HepG2 (cell line): ENCODE data around the gene ADM5. TPM values are rescaled to one million over a fixed set of nuclear protein-coding genes. Genes with fewer than 3 reads are reported as not detected.

ENCODE experiments used
- BHLHE40 ChIP-seq: IDR thresholded peaks from 2 replicates; pipeline ENCODE4 v1.6.1; 2011; ENCODE audit warnings: low read length, improper control_type of control experiment
- CEBPG ChIP-seq: IDR thresholded peaks from 2 replicates; pipeline ENCODE4 v1.6.1; 2016
- DR1 ChIP-seq: sonication (generic); formaldehyde crosslinking; IDR thresholded peaks from 2 replicates; pipeline ENCODE4 v1.8.0; 2021; ENCODE audit warnings: mild to moderate bottlenecking, missing genetic modification reagents, inconsistent platforms
- HNRNPH1 ChIP-seq: fragments of 200-400 bp; formaldehyde crosslinking; optimal IDR thresholded peaks from 2 replicates; pipeline ENCODE3; 2017; ENCODE audit warnings: mild to moderate bottlenecking, low read depth, low read length
- MAFF ChIP-seq: IDR thresholded peaks from 2 replicates; pipeline ENCODE4 v1.6.1; 2011; ENCODE audit warnings: low read depth, low read length, improper control_type of control experiment
- MED1 ChIP-seq: sonication (generic); formaldehyde crosslinking; IDR thresholded peaks from 2 replicates; pipeline ENCODE4 v1.4.0; 2020; ENCODE audit warnings: missing genetic modification reagents
- MXD1 ChIP-seq: sonication (generic); formaldehyde crosslinking; IDR thresholded peaks from 2 replicates; pipeline ENCODE4 v1.4.0; 2020; ENCODE audit warnings: mild to moderate bottlenecking, missing genetic modification reagents
- PRDM10 ChIP-seq: sonication (generic); formaldehyde crosslinking; IDR thresholded peaks from 2 replicates; pipeline ENCODE4 v1.4.0; 2020; ENCODE audit warnings: low read depth, missing genetic modification reagents
- PRDM15 ChIP-seq: sonication (generic); formaldehyde crosslinking; IDR thresholded peaks from 2 replicates; pipeline ENCODE4 v1.4.0; 2020; ENCODE audit warnings: missing genetic modification reagents
- SIN3B ChIP-seq: fragments of 150-350 bp; IDR thresholded peaks from 2 replicates; pipeline ENCODE4 v1.6.1; 2014; ENCODE audit warnings: low read length
- SOX5 ChIP-seq: IDR thresholded peaks from 2 replicates; pipeline ENCODE4 v1.6.1; 2016; ENCODE audit warnings: borderline replicate concordance
- ZBTB3 ChIP-seq: sonication (generic); formaldehyde crosslinking; IDR thresholded peaks from 2 replicates; pipeline ENCODE4 v1.4.0; 2020; ENCODE audit warnings: low read depth, mild to moderate bottlenecking, moderate library complexity, missing genetic modification reagents, borderline replicate concordance
- ZBTB34 ChIP-seq: sonication (generic); formaldehyde crosslinking; IDR thresholded peaks from 2 replicates; pipeline ENCODE4 v1.8.0; 2022; ENCODE audit warnings: mild to moderate bottlenecking, missing genetic modification reagents
- ZMAT5 ChIP-seq: sonication (generic); formaldehyde crosslinking; IDR thresholded peaks from 2 replicates; pipeline ENCODE4 v1.5.0; 2020; ENCODE audit warnings: mild to moderate bottlenecking, low read depth, missing genetic modification reagents, borderline replicate concordance
- ZNF101 ChIP-seq: sonication (generic); formaldehyde crosslinking; IDR thresholded peaks from 2 replicates; pipeline ENCODE4 v1.4.0; 2020; ENCODE audit warnings: mild to moderate bottlenecking, low read depth, missing genetic modification reagents, borderline replicate concordance
- ZNF576 ChIP-seq: sonication (generic); formaldehyde crosslinking; IDR thresholded peaks from 2 replicates; pipeline ENCODE4 v1.4.0; 2020; ENCODE audit warnings: mild to moderate bottlenecking, missing genetic modification reagents
- ZNF775 ChIP-seq: sonication (generic); formaldehyde crosslinking; IDR thresholded peaks from 2 replicates; pipeline ENCODE4 v1.4.0; 2020; ENCODE audit warnings: missing genetic modification reagents, mild to moderate bottlenecking, moderate library complexity, borderline replicate concordance
- ZNF784 ChIP-seq: sonication (generic); formaldehyde crosslinking; IDR thresholded peaks from 2 replicates; pipeline ENCODE4 v1.5.1; 2020; ENCODE audit warnings: missing genetic modification reagents, mild to moderate bottlenecking, borderline replicate concordance
- polyA plus RNA-seq, 8 experiments: library from polyadenylated mRNA; depleted of rRNA in 3 of 8; stranded (reverse) in 7 of 8; unstranded in 1 of 8; fragments of >200 nt; fragmentation: Illumina TruSeq in 4 of 8; extraction: Trizol in 4 of 8; gene quantifications; 2 replicates each; pipeline versions ENCODE4 v1.2.1 to v1.2.3, GENCODE V29; 2011 to 2016; ENCODE audit warnings: low read depth in 4 of 8, missing spikeins in 1 of 8, mixed read lengths in 1 of 8; ENCODE audit not compliant: insufficient read depth in 1 of 8
- total RNA-seq, 5 experiments: library from RNA; depleted of rRNA; stranded (reverse); fragments of >200 nt; fragmentation: Illumina TruSeq; extraction: Trizol; gene quantifications; 2 replicates each; pipeline ENCODE4 v1.2.3, GENCODE V29; 2016; ENCODE audit warnings: low read depth in 1 of 5

The ADM5 gene
- total and polyA plus RNA-seq, 2 of the 13 experiments (the other 11 are each of a cell fraction or from before 2014, with no cell fraction given) = 2.7 to 4.1 TPM

GRCh38 chr19:49676136-49676783, 13.1 kb upstream of the ADM5 start (continued):
- TF ChIP-seq ZNF101 (no peak), ZNF576 (CRISPR knock-in tag) (no peak), DR1 (CRISPR knock-in tag) (no peak), ZNF784 (CRISPR knock-in tag) (no peak), MAFF (peak; percentile 56; the same call in 1 of the 2 replicates), SOX5 (CRISPR knock-in tag) (0 out of 2 replicates have a peak, but pooled peaks have one; percentile 10), MXD1 (no peak), ZMAT5 (CRISPR knock-in tag) (no peak), HNRNPH1 (no peak), ZBTB34 (CRISPR knock-in tag) (0 out of 2 replicates have a peak, but pooled peaks have one; percentile 31), MED1 (CRISPR knock-in tag) (0 out of 2 replicates have a peak, but pooled peaks have one; percentile 19), ZNF775 (CRISPR knock-in tag) (no peak), CEBPG (no peak), PRDM10 (CRISPR knock-in tag) (peak; percentile 100), PRDM15 (CRISPR knock-in tag) (no peak), BHLHE40 (peak; percentile 94), SIN3B (peak; percentile 40; the same call in 1 of the 2 replicates), ZBTB3 (CRISPR knock-in tag) (no peak)
